Endothelial cell of umbilical vein (primary cell): ENCODE results near the gene SLC25A19. TPM values are rescaled to one million over a fixed set of nuclear protein-coding genes. Genes with fewer than 3 reads are reported as not detected.

Source experiments
- BruUV-seq: library from RNA; stranded (reverse); fragments of 400-500 nt; replicated peaks from 2 replicates; lab custom pipeline; 2021; lab: Mats Ljungman, UMichigan
- CTCF ChIA-PET: fragments of 300-600, 350-600 bp; sonication (Branson Sonifier 250); formaldehyde crosslinking; loops from one replicate; lab custom pipeline; 2021; ENCODE audit warnings: antibody characterized with exemption, inconsistent platforms; lab: Charles Lee
- POLR2A ChIA-PET: fragments of 300-600, 350-600 bp; sonication (Branson Sonifier 250); formaldehyde crosslinking; loops from one replicate; lab custom pipeline; 2021; ENCODE audit warnings: antibody characterized with exemption, inconsistent platforms; lab: Charles Lee
- DNase-seq: peaks from one replicate; pipeline ENCODE4 v3.0.0-alpha.2; 2011; ENCODE audit warnings: low read depth, low spot score
- FAIRE-seq: peaks from 2 replicates; lab custom pipeline; 2011; peaks lifted over from hg19 to GRCh38; lab: Jason Lieb, UNC
- H2AFZ ChIP-seq: 2 replicates; pipeline ENCODE4 v1.6.0; 2012; ENCODE audit warnings: low read depth, low read length, control low read depth, inconsistent platforms
- H3K27ac ChIP-seq: 2 replicates; pipeline ENCODE4 v1.5.1; 2011; ENCODE audit warnings: low read depth, mild to moderate bottlenecking, control low read depth, low read length, moderate library complexity; ENCODE audit not compliant: insufficient read depth
- H3K27me3 ChIP-seq, 2 experiments: 2 replicates each; pipeline versions ENCODE4 v1.6.0 to v1.6.1; 2011; ENCODE audit warnings: low read length in 2 of 2, mixed read lengths in 1 of 2; ENCODE audit not compliant: control insufficient read depth in 2 of 2, insufficient read depth in 2 of 2
- H3K36me3 ChIP-seq, 2 experiments: 2 replicates in 1 of 2; 3 replicates in 1 of 2; pipeline ENCODE4 v1.5.1; 2011; ENCODE audit warnings: low read length in 2 of 2, mild to moderate bottlenecking in 1 of 2, moderate library complexity in 1 of 2; ENCODE audit not compliant: control insufficient read depth in 2 of 2, insufficient read depth in 2 of 2; ENCODE audit errors: extremely low read depth in 1 of 2
- H3K4me1 ChIP-seq: 3 replicates; pipeline ENCODE4 v1.5.1; 2011; ENCODE audit warnings: mild to moderate bottlenecking, low read length; ENCODE audit not compliant: control insufficient read depth, insufficient read depth; ENCODE audit errors: extremely low read depth
- H3K4me2 ChIP-seq: 2 replicates; pipeline ENCODE4 v1.6.1; 2011; ENCODE audit warnings: low read length, control low read depth, mixed read lengths; ENCODE audit not compliant: insufficient read depth
- H3K4me3 ChIP-seq, 3 experiments: fragments of 200-600 bp in 1 of 3; sonication (generic), shearing (Covaris generic) in 1 of 3; replicated peaks in 1 of 3; 2 replicates each; pipeline ENCODE4 v1.5.1; 2011 to 2016; ENCODE audit warnings: control low read depth in 3 of 3, low read length in 3 of 3, mild to moderate bottlenecking in 2 of 3, inconsistent platforms in 1 of 3, low read depth in 1 of 3, moderate library complexity in 1 of 3; ENCODE audit not compliant: insufficient read depth in 1 of 3
- H3K79me2 ChIP-seq: 2 replicates; pipeline ENCODE4 v1.6.0; 2012; ENCODE audit warnings: low read length, inconsistent platforms; ENCODE audit not compliant: control insufficient read depth, insufficient read depth
- H3K9ac ChIP-seq: replicated peaks from 2 replicates; pipeline ENCODE3; 2011; ENCODE audit warnings: low read length, control low read depth; ENCODE audit not compliant: insufficient read depth; ENCODE audit errors: extremely low read depth
- H3K9me1 ChIP-seq: replicated peaks from 3 replicates; pipeline ENCODE4 v1.6.0; 2011; ENCODE audit warnings: mild to moderate bottlenecking, low read length; ENCODE audit not compliant: control insufficient read depth, insufficient read depth; ENCODE audit errors: extremely low read depth
- H3K9me3 ChIP-seq: replicated peaks from 2 replicates; pipeline ENCODE4 v1.5.1; 2012; ENCODE audit warnings: low read length, inconsistent platforms; ENCODE audit not compliant: control insufficient read depth, insufficient read depth
- H4K20me1 ChIP-seq: replicated peaks from 2 replicates; pipeline ENCODE3; 2011; ENCODE audit warnings: mild to moderate bottlenecking, low read length; ENCODE audit not compliant: control insufficient read depth, insufficient read depth; ENCODE audit errors: extremely low read depth
- CTCF ChIP-seq, 2 donors: IDR thresholded peaks; 1 replicate in 1 of 2; 2 replicates in 1 of 2; pipeline ENCODE4 v1.5.1; 2011; ENCODE audit warnings: low read length in 2 of 2, mild to moderate bottlenecking in 2 of 2, moderate library complexity in 2 of 2, control low read depth in 1 of 2, inconsistent platforms in 1 of 2, low read depth in 1 of 2; ENCODE audit not compliant: insufficient read depth in 1 of 2; ENCODE audit errors: extremely low read depth in 1 of 2
- EZH2 ChIP-seq: IDR thresholded peaks from 2 replicates; pipeline ENCODE4 v1.6.1; 2012; ENCODE audit warnings: borderline replicate concordance, low read depth, mild to moderate bottlenecking, moderate library complexity, low read length, inconsistent platforms; ENCODE audit not compliant: severe bottlenecking
- FOS ChIP-seq: IDR thresholded peaks from 2 replicates; pipeline ENCODE4 v1.6.1; 2011; ENCODE audit warnings: mild to moderate bottlenecking, low read length, moderate library complexity, borderline replicate concordance; ENCODE audit not compliant: insufficient read depth
- GATA2 ChIP-seq: IDR thresholded peaks from 2 replicates; pipeline ENCODE4 v1.7.0; 2011; ENCODE audit warnings: low read depth, mild to moderate bottlenecking, moderate library complexity, mixed read lengths, low read length; ENCODE audit not compliant: insufficient read length, insufficient read depth
- JUN ChIP-seq: IDR thresholded peaks from 2 replicates; pipeline ENCODE4 v1.6.1; 2011; ENCODE audit warnings: borderline replicate concordance, low read depth; ENCODE audit not compliant: insufficient read length, insufficient read depth
- MAX ChIP-seq: IDR thresholded peaks from 2 replicates; pipeline ENCODE4 v1.6.1; 2011; ENCODE audit not compliant: insufficient read depth, insufficient read length
- MYC ChIP-seq: IDR thresholded peaks from one replicate; pipeline ENCODE4 v1.6.1; 2011; ENCODE audit warnings: mild to moderate bottlenecking, low read depth, low read length
- POLR2A ChIP-seq: IDR thresholded peaks from 2 replicates; pipeline ENCODE4 v1.6.1; 2012; ENCODE audit warnings: low read depth, mild to moderate bottlenecking, control low read depth, low read length
- POLR2AphosphoS5 ChIP-seq: IDR thresholded peaks from 2 replicates; pipeline ENCODE4 v1.6.1; 2012; ENCODE audit warnings: low read depth, mild to moderate bottlenecking, control low read depth, low read length, moderate library complexity; ENCODE audit not compliant: insufficient read depth
- dilution Hi-C: fragments of 300-500 bp; cut with MboI; formaldehyde crosslinking; loops from one replicate; pipeline ENCODE4 v1.15.0; 2019; ENCODE audit warnings: low sequenced_read_pairs; ENCODE audit not compliant: extremely low pct_ligation_motif_present
- intact Hi-C: fragments of 100-400 bp; cut with micrococcal nuclease; formaldehyde crosslinking; loops from one replicate; pipeline ENCODE4 v1.10.0; 2022
- polyA plus RNA-seq, 4 experiments: library from polyadenylated mRNA; depleted of rRNA in 3 of 4; stranded (reverse) in 3 of 4; unstranded in 1 of 4; fragments of >200 nt; gene quantifications; 2 replicates each; pipeline versions ENCODE4 v1.2.1 to v1.2.3, GENCODE V29; 2011 to 2012; ENCODE audit warnings: missing spikeins in 1 of 4
- total RNA-seq: library from RNA; stranded (reverse); gene quantifications from 2 replicates; pipeline ENCODE4 v1.2.3, GENCODE V29; 2021

SLC25A19 gene
- total and polyA plus RNA-seq, 2 donors (not counting 3 experiments of a cell fraction or from before 2014, with no cell fraction given), result 20.6 to 20.9 TPM

DNA sequence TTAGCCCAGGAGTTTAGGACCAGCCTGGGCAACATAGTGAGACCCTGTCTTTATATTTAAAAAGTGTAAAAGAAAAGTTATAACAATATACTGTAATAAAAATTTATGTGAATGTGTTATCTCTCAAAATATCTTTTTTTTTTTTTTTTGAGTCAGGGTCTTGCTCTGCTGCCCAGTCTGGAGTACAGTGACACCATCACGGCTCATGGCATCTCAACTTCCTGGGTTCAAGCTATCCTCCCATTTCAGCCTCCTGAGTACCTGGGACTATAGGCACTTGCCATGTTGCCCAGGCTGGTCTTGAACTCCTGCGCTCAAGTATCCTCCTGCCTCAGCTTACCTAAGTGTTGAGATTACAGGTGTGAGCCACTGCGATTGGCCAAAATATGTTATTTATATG lies 45.5 kb upstream of the SLC25A19 start:
- Histone ChIP-seq H3K36me3 (peaks cover 0 to 3% of the 10 kb centered on the region in 2 experiments), H3K9ac (no peak overlapping the region), H2AFZ (no peak overlapping the region), H3K4me1 (no peaks in the 10 kb centered on the region), H3K27ac (no peak overlapping the region), H3K9me1 (no peaks in the 10 kb centered on the region), H4K20me1 (no peaks in the 10 kb centered on the region), H3K4me2 (no peak overlapping the region), H3K4me3 (no peak overlapping the region), H3K9me3 (no peaks in the 10 kb centered on the region), H3K27me3 (no peaks in the 10 kb centered on the region), H3K79me2 (peaks cover 48% of the 10 kb centered on the region)
- FAIRE-seq (no peak), DNase-seq (no peak)
- ChIA-PET CTCF (interaction anchor here (1.6 kb wide), 1 partner anchor 8 kb away, joined by 8 read pairs; no protein-coding TSS in a partner anchor), POLR2A (no interaction called here)
- BruUV-seq, result no TSS peak
- intact Hi-C loops (no loop called here), dilution Hi-C loops (no loop called here)
- TF ChIP-seq FOS (no peak), MAX (no peak), JUN (no peak), MYC (no peak), CTCF (IDR thresholded peaks at IDR 0.05; ENCODE audit: extremely low read depth in 1 of 2, insufficient read depth in 1 of 2, low read depth in 1 of 2, low read length in 2 of 2) (no peak), POLR2AphosphoS5 (no peak), EZH2 (no peak), POLR2A (no peak), GATA2 (no peak)
